ENCODE measurements around the gene ANKS1B.

ANKS1B gene

DNA sequence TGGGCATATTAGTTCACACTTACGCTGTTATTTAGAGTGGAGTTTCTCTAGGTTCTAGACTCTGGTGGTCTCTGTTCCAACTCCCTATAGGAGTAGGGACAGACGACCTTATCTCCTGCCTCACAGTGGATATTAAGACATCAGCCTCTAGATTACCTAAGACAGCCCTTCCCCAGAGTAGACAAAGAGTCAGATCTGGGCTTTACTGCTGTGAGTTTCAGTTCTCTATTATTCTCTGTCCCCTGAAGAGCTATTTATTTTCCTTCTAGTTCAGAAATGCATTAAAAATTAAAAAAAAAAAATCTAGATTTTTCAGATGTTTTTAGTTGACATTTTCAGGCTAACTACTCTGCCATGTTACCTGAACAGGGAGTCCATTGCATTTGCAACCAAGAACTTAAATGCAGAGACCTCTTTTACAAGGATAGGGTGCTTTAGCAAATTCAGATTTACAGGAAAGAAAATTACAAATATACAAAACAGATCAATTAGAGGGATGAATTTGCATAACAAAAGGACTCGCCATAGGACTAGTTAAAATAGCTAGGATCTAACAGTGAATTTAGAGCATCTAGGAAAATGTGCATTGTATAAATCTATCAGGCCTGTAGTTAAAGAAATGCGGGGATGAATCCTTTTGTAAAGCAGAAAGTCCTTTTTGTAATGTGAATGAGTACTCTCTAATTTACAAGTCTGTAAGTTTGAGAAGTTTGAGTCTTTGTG is 958.2 kb downstream of the ANKS1B start:
- DNase-seq (ENCODE audit: low read depth, low spot score): no peak

DNA sequence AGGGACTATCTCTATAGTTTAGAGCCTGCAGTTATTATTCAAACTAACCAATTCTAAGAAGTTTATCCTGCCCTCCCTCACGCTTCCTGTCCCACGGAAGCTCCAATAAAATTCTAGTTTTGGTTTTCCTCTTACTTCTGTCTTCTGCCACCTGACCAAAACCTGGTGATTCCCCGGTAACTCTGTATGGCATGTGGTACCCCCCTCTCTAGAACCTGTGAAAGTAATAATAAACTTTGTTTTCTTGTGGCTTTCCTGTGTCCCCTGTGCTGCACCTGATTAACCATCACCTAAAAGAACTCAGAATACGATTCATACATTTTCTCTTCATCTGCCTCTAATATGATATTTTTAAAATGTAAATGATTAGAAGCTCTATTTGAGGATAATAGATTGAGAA is 959.9 kb downstream of the ANKS1B start:
- no peak for DNase-seq (ENCODE audit: low read depth, low spot score)

DNA sequence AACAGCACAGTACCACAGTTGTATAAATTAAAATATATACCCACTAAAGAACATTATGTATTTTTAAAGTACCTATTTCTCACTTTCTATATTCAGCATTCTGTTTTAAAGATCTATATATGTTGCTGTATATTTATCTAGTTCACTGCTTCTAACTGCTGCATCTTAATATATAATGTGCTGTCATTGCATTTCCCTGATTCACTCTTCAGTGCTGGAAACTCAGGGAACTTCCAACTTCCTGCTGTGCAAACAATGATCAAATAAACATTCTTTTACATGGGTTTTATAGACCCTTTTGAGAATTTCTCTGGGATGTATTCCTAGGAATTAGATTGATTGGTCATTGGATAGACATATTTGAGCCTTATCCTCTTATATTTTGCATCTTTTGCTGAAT is 960.5 kb downstream of the ANKS1B start:
- no peak for DNase-seq (ENCODE audit: low read depth, low spot score)

DNA sequence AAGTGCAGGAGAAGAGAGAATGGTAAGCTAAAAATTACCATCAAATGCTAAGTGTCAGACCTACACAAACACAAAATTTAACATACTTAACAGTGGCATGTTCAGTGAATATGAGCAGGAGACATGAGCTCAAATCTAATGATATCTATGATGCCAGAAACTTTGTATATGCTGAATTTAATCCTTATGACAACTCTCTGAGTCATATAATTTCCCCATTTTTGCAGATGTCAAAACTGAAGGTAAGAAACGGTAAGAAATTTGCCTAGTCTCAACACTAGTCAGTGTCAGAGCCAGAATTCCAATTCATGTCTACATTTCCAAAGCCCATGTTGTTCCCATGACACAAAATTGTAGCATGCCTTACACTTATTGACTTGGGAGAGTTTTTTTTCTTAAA is 963.9 kb downstream of the ANKS1B start:
- DNase-seq (ENCODE audit: low read depth, low spot score): no peak

DNA sequence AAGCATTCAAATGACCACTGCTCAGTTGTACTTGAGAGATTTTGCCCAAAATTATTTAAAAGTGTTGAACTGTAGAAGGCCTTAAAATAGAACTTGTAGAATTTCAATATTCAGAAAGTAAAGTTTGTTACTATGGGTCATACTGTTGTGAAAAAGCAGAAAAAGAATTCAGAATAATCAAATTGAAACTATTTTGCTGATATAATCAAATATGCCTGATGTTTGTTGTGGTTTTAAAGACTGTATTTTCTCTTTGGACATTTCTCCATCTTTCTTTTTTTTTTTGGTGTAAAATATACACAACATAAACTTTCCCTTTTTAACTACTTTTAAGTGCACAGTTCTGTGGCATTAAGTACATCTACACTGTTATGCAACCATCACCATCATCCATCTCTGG is 964.9 kb downstream of the ANKS1B start:
- DNase-seq (ENCODE audit: low read depth, low spot score): no peak

DNA sequence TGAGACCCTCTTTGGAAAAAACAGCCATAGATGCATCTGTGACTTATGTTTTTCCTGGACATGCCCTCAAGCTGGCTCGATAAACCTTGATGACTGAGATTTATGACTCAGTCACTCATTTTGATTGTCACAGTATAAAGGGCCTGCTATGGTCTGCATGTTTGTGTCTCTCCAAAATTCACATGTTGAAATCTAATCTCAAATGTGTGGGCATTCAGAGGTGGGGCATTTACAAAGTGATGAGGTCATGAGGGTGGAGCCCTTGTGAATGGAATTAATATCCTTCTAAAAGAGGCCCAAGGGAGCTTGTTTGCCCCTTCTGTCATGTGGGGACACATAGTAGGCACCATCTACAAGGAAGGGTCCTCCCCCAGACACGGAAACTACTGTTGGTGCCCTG is 966.8 kb downstream of the ANKS1B start:
- DNase-seq (ENCODE audit: low read depth, low spot score): no peak

DNA sequence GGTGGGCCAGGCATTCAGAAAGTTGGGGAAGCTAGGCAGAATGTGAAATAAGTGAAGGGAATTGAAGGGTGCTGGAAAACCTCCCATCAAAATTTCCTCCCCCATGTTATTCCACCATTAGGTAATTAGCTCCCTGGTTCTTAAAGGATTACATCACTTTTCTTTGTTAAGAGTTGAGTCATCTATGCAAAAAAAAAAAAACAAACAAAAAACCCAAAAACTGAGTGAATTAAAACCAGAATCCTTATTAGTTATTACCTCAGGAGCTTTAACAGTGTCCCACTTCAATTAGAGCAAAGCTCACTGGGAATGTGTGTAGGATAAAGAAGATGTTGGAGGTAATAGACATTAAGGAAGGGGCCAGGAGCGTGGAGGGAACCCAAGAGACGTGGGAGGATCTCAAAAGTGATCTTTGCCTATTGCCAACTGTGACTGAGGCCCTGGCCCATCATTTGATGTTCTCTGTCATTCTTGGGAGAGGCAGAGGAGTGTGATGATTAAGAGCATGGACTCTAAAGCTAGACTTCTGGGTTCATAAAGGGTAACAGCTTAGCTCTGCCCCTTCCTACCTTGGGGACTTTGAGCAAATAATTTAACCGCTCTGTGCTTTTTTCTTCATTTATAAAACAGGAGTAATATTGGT is 975.0 kb downstream of the ANKS1B start:
- DNase-seq (ENCODE audit: low read depth, low spot score): peak; percentile 48

DNA sequence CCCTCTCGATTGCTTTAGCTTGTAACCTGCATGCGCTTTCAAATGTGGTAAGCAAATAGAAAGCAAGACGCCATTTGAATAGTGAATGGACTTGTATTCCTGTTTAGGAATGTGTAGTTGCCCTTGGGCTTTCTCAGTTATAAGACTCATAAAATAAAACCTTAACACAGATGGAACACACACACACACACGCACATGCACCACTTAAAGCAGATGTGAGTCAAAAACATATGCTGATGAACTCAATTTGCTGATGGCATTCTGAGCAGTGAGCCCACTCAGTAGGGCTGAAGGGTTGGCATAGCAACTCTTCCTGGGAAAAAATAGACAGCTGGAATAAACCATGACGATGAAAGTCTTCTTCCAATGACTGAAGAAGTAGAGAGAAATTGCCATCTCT is 979.1 kb downstream of the ANKS1B start:
- no peak for DNase-seq (ENCODE audit: low read depth, low spot score)

DNA sequence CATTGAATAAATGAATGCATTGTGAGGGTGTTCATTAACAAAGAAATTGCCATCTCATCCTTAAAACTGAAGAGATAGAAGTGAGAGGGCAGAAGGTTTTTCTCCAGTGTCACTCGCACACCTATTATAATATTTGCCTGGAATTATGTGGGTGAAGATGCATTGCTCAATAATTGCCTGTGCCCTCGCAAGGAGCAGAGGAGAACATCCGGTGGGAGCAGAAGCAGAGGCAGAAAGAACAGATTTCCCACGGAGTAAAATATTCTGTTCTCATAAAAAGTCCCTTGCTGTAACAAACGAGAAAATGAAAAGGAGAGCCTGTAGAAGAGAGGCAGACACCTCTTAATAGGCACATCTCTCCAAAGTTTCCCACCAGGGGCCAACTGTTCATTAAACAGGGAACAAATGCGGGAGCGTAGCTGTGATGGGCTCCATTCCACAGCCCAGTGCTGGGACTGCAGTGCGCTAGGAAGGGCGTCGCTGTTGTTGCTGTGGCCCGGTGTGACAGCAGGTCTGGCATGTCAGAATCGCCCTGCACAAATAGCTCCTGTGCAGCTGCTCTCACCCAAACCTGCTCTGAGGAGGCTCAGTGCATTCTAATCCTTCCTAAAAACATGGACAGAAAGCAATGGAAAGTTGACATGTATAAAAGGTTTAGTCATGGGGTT is 979.8 kb downstream of the ANKS1B start:
- DNase-seq (ENCODE audit: low read depth, low spot score): no peak

DNA sequence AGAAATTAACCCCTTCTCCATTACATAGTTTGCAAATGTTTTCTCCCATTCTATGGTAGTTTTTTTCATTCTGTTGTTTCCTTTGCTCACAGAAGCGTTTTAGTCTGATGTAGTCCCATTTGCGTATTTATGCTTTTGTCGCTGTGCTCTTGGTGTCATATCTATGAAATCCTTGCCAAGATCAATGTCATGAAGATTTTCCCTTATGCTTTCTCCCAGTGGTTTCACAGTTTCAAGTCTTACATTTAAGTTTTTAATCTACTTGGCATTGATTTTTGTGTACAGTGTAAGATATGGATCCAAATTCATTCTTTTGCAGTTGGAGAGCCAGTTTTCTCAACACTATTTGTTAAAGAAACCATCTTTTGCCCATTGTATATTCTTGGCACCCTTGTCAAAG is 982.0 kb downstream of the ANKS1B start:
- DNase-seq (ENCODE audit: low read depth, low spot score): no peak

DNA sequence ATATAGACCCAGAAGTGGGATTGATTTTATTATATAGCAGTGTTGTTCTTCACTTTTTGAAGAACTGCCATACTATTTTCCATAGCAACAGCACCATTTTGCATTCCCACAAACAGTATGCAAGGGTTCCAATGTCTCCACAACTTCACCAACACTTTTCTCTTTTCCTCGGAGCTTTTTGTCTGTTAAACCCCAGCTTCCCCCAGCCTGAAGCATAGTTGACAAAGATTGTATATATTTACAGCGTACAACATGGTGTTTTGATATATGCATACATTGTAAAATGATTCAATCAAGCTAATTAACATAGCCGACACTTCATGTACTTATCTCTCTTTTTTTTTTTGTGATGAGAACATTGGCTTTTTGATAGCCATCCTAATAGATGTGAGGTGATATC is 982.6 kb downstream of the ANKS1B start:
- DNase-seq (ENCODE audit: low read depth, low spot score): no peak

DNA sequence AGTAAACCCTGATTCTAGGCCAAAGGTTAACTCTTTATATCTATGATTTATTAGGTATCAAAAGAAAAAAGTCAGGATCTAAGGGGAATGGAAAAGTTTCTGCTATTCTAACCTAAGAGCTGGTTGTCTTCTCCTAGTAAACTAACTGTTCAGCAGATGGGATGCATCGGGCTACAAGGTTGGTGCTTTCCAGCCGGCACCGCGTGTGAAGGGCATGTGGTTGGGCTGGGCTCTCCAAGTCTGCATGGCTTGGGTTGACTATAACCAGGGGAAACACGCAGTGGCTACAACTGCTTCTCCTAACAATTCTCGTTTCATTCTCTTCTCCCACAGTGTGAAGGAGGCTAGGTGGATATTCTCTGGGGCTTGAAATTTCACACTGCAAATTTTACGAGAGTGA is 985.2 kb downstream of the ANKS1B start:
- no peak for DNase-seq (ENCODE audit: low read depth, low spot score)

DNA sequence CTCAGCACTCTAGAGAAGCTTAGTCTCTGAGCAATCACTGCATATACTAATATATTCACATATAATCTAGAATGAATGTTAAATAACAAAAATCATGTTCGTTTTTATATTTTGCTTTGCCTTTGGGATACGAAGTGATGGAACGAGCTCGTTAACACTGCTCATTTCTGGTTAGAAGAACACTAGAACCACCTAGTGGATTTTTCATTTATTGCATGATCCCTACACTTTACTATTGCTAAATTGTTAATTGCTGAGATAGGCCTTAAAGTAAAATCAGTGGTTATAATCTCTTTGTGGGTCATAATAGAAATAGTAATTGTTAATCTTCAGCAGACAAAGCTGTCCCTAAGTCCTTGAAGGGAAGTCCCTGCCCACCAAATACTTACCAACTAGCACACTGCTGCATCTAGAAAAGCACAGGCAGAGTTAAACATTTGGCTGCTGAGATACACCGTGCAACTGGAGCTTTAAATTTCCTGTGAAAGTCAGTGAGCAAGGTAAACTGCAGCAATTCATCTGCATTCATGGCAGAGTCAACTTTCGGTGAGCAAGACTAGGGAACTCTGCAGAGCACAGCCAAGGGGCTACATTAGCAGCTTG is 985.9 kb downstream of the ANKS1B start:
- peak; percentile 68 for DNase-seq (ENCODE audit: low read depth, low spot score)

DNA sequence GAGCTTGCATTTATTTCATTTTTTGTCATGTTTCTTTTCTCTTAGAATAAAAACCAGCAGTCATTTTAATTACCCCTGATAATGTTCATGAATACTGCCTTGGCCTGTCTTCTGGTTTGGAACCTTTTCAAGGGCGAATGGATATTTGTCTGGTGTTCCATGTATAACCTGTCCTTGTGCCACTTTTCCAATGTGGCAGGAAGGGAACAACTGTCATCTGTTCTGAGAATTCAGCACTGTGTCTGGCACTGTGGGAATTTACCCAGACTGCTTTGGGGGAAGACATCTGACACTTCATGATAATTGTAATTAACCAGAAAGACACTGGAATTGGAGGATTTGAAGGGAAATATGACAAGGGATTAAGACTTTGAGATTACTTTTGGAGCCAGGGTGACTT is 986.8 kb downstream of the ANKS1B start:
- no peak for DNase-seq (ENCODE audit: low read depth, low spot score)

DNA sequence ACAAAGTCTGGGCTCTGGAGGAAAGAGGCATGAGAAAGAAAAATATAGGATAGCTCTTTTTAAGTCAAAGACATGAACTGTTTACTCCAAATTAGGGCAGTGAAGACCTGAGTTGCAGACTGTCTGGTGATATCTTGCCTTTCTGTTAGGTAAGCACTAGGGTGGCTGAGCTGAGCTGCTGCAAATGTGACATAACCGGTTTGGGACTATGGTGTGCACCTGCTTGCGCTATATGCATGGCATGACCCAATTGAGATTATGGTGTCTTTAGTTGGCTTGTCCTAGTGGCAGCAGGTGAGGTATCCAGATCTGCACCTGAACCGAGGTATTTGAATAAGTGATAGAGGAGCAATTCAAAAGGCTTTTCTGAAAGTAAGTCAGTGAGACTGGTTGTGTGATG is 994.1 kb downstream of the ANKS1B start:
- DNase-seq (ENCODE audit: low read depth, low spot score): no peak

DNA sequence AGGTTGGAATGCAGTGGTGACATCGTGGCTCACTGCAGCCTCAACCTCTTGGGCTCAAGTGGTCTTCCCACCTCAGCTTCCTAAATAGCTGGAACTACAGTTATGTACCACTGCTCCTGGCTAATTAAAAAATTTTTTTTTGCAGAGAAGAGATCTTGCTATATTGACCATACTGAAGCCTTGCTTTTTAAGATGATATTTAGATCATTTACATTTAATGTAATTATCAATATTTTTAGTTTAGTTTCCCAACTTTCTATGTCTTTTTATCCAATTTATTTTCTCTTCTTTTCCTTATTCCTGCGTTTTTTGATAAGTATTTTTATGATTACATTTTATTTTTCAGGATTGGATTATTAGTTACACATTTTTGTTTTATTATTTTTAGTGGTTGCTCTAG is 999.6 kb downstream of the ANKS1B start:
- DNase-seq (ENCODE audit: low read depth, low spot score): no peak

DNA sequence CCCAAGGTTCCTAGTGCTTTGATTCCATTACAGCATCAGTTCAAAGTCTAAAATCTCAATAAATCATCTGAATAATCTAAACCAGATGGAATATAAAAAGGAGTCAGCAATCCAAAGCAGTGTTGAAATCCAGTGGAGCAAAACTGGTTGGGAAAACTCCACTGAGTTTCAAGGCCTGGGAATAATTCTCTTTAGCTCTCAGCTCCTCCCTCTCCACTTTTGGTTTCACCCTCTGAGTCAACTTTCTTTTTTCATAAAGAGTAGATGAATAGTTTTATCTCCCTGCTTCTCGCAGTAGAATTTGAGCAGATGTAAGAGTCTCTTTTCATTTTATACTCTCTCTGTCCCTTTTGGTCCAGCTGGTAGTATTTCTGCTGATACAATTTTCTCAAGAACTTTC is 1001.1 kb downstream of the ANKS1B start:
- no peak for DNase-seq (ENCODE audit: low read depth, low spot score)

DNA sequence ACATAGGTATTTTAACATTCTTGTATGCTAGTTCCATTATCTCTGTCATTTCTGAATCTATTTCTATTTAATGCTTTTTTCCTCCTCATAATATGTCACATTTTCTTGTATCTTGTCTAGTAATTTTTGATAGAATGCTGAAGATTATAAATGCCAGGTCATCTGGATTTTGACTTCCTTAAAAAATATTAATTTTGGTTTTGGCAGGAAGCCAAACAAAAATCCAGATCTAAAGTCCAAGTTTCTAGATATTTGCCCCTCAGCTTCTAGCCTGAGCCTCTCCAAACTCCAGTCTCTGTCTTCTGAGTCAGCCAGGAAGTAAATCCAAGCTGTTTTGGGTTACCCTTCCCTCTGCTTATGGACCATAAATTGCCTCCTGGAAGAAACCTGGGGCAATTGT is 1004.2 kb downstream of the ANKS1B start:
- no peak for DNase-seq (ENCODE audit: low read depth, low spot score)

DNA sequence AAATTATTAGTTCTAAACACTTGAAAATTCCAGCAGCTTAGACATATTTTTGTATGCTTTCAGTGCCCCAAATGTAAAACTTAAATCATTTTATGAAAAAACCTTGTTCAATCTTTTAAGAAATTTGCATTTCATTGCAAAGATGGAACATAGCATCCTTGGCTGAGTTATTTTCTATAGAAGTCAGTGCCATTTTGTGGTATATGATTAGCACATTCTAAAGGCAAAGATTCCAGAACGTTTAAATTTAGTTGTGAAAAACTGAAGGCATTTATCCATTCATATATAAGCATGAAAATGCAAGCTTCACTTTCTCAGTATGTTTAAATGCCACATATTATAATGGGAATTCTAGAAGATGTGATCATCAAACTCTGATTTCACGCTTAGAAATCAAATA is 1007.5 kb downstream of the ANKS1B start:
- no peak for DNase-seq (ENCODE audit: low read depth, low spot score)

DNA sequence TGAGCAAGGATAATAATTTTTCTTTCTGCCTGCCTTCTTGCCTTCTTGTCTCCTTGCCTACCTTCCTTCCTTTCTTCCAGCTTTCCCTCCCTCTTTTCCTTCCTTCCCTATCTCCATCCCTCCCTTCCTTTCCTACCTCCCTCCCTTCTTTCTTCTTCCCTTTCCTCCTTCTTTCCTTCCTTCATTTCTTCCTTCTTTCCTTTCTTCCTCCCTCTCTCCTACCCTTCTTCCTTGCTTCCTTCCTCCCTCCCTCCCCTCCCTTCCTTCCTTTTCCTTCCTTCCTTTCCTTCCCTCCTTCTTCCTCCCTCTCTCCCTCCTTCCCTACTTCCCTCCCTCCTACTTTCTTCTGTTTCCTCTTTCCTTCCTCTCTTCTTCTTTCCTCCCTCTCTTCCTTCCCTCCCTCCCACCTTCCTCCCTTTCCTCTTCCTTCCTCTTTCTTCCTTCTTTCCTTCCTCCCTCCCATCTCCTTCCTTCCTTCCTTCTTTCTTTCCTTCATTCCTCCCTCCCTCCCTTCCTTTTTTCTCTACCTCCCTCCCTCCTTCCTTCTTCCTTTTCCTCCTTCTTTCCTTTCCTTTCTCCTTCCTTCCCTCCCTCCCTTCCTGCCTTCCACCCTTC is 1009.9 kb downstream of the ANKS1B start:
- no peak for DNase-seq (ENCODE audit: low read depth, low spot score)

DNA sequence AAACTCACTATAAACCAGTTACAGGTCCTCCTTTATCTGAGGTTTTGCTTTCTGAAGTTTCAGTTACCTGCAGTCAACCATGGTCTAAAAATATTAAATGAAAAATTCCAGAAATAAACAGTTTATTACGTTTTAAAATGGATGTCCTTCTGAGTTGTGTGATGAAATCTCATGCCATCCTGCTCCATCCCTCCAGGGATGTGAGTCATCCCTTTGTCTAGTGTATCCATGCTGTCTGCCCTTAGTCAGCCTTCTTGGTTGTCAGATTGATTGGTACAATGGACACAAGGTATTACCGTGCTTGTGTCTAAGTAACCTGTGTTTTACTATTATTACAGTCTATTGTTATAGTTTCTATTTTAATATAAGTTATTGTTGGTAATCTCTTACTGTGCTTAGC is 1011.3 kb downstream of the ANKS1B start:
- peak; percentile 23 for DNase-seq (ENCODE audit: low read depth, low spot score)

DNA sequence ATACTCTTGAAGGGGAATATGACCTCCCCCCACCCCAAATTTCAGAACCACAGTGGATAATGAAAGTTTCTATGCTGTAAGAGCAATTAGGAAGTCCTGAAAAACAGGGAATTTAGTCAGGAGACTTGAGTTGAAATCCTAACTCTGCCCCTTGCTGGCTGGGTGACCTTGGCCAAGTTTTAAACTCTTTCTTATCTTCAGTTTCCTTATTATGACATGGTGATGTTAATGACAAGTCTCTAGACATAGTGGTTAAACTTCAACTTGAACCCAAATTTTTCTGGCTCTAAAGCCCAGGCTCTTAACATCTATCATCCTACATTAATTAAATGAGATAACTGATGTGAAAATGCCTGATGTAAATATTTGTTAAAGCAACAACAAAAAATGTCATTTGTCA is 1013.8 kb downstream of the ANKS1B start:
- DNase-seq (ENCODE audit: low read depth, low spot score): no peak
